ENCODE measurements around the gene ADAM15. TPM values are rescaled to one million over a fixed set of nuclear protein-coding genes. Genes with fewer than 3 reads are reported as not detected.
A peak's percentile ranks its signal among the peaks of the same experiment; 100 is the strongest.

The ADAM15 gene
- total RNA-seq, 1 donor from 2014 or later: 69.0 TPM

DNA sequence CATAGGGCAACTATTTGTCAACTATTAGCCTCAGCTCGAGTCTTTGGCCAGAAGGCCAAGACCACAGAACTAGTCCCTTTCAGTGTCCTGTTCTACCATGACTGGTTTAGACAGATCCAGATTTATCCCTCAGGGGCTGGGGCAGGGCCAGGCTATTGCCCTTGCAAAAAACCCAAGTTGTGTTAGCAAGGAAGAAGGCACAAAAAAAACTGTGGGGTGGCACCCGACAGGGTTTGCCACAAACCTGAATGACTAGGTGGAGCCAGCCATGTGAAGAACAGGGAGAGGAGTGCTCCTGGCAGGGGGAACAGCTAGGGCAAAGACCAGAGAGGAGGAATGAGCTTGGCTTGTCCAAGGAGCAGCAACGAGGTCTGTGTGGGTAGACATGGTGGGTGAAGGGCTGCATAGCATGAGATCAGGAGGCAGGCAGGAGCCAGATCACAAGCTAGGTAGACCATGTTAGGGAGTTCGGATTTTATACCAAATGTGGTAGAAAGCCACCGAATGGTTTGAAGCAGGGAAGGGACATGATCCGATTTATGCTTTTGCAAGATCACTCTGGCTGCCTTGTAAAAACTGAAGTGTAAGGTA, 13.2 kb upstream of the ADAM15 start:
- DNase-seq (ENCODE audit: extremely low spot score, unreplicated experiment): no peak
- H3K27me3 Mint-ChIP-seq: peaks cover 7% of the 10 kb centered on the region

DNA sequence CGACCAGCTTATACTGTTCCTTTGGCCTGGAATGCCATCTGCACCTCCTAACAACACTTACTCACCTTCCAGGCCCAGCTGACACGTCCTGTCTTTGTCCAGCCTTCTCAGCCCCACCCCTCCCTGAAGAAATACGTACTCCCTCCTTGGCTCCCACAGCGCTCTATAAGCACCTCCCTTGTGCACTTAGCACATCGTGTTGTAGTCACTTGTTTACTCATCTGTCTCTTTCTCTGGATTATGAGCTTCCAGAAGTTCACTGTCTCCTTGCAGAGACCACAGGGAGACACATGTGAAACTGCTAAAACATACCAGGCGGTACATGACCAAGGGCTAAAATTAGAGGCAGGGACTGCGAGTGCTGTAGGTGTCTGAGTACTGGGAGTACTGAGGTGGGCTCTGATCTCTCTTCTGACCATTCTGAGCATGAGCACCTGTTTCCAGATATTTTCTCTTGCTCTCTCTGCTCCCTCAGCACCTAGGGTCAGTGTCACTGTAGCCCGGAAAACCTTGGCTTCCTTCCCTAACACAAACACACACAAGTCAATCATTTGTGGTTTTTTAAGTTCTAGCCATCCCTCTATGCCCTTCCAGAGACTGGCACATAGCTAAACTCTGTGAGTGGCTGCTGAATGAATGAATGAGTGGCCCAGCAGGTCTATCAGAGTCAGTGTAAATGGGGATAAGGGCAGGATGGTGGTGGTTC, 12.4 kb upstream of the ADAM15 start:
- Mint-ChIP-seq H3K27me3 (peaks cover 7% of the 10 kb centered on the region), H3K4me3 (no peak overlapping the region), H3K36me3 (no peaks in the 10 kb centered on the region), H3K9me3 (no peaks in the 10 kb centered on the region), H3K4me1 (ENCODE audit: unreplicated experiment) (no peaks in the 10 kb centered on the region), H3K27ac (peak overlapping the region; percentile 44)
- TF ChIP-seq, protein P1, sequence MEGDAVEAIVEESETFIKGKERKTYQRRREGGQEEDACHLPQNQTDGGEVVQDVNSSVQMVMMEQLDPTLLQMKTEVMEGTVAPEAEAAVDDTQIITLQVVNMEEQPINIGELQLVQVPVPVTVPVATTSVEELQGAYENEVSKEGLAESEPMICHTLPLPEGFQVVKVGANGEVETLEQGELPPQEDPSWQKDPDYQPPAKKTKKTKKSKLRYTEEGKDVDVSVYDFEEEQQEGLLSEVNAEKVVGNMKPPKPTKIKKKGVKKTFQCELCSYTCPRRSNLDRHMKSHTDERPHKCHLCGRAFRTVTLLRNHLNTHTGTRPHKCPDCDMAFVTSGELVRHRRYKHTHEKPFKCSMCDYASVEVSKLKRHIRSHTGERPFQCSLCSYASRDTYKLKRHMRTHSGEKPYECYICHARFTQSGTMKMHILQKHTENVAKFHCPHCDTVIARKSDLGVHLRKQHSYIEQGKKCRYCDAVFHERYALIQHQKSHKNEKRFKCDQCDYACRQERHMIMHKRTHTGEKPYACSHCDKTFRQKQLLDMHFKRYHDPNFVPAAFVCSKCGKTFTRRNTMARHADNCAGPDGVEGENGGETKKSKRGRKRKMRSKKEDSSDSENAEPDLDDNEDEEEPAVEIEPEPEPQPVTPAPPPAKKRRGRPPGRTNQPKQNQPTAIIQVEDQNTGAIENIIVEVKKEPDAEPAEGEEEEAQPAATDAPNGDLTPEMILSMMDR (conservative IDR thresholded peaks at IDR 0.05): no peak
- no peak for DNase-seq (ENCODE audit: extremely low spot score, unreplicated experiment)

More for the DNA sequence above, 13.2 kb upstream of the ADAM15 start:
- H3K4me1 Mint-ChIP-seq (ENCODE audit: unreplicated experiment): no peaks in the 10 kb centered on the region
- TF ChIP-seq, protein P1 (conservative IDR thresholded peaks at IDR 0.05): no peak
- no peaks in the 10 kb centered on the region for H3K9me3 Mint-ChIP-seq
- no peak overlapping the region for H3K4me3 Mint-ChIP-seq
- H3K27ac Mint-ChIP-seq: peak overlapping the region; percentile 44
- no peaks in the 10 kb centered on the region for H3K36me3 Mint-ChIP-seq

DNA sequence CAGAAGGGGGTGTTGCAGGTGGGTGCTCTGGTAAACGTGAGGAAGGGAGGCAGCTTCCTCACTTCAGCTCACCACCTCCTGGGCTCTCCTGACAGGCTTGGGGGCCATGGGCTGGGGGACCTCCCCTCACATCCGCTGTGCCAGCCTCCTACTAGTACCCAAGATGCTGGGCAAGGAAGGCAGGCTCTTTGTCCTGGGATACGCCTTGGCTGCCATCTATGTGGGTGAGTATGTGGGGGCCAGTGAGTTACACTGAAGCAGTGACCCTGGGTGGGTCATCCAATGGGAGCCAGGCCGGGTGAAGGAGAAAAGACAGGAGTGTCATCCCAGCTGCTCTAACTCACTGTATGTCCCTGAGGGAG, 11.8 kb upstream of the ADAM15 start:
- no peak for DNase-seq (ENCODE audit: extremely low spot score, unreplicated experiment)
- peaks cover 7% of the 10 kb centered on the region for H3K27me3 Mint-ChIP-seq
- H3K4me3 Mint-ChIP-seq: no peak overlapping the region
- H3K36me3 Mint-ChIP-seq: no peaks in the 10 kb centered on the region
- H3K9me3 Mint-ChIP-seq: no peaks in the 10 kb centered on the region
- no peak overlapping the region for H3K27ac Mint-ChIP-seq
- peaks cover under 1% of the 10 kb centered on the region for H3K4me1 Mint-ChIP-seq (ENCODE audit: unreplicated experiment)
- TF ChIP-seq, protein P1 (conservative IDR thresholded peaks at IDR 0.05): no peak

DNA sequence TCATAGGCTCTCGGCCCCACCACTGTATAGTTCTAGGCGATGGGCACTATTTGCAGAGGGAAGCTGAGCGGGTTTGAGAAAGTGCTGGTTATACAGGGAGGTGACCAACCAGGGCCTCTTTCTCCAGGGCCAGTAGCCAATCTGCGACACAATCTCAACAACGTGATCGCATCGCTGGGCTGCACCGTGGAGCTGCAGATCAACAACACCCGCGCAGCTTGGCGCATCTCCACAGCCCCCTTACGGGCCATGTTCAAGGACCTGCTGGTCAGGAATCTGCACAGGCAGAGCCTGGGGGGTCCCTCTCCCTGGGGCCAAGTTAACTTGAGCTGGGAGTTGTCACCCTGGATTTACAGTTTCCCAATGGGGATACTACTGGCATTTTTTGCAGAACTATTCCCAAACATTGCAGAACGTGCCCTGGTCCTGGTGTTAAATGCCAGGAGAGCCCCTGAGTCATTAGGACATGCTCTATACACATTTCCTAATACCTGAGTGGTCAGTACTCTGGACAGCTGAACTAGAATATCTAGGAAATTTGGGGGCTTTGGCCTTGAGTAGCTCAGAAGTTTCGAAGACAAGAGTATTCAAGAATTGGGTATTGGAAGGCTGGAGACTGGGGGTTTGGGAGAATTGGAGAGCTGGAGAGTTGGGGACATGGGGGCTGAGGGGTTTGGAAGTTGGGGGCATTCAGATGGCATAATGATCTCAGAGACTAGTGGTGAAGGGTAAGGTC, 10.6 kb upstream of the ADAM15 start:
- no peak overlapping the region for H3K27ac Mint-ChIP-seq
- TF ChIP-seq, protein P1 (conservative IDR thresholded peaks at IDR 0.05): no peak
- no peak overlapping the region for H3K4me3 Mint-ChIP-seq
- no peaks in the 10 kb centered on the region for H3K9me3 Mint-ChIP-seq
- DNase-seq (ENCODE audit: extremely low spot score, unreplicated experiment): no peak
- peaks cover 7% of the 10 kb centered on the region for H3K27me3 Mint-ChIP-seq
- H3K4me1 Mint-ChIP-seq (ENCODE audit: unreplicated experiment): peaks cover 11% of the 10 kb centered on the region
- no peaks in the 10 kb centered on the region for H3K36me3 Mint-ChIP-seq

DNA sequence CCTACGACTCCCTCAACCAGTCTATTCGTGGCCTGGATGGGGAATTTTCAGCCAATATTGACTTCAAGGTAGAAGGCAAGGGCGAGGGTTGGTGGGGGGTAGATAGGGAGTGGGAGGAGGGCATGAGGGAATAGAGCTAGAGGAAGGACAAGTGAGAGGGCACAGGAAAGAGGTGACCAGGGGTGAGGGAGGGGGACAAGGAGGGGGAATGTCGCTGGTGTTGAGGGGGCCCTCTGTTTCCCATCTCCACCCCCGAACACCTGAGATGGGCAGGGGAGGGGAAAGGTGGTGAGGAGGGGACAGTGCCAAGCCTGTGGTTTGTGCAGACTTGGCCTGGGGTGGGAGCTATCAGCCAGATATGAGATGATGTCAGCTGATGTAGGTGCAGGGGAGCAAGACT, 8.3 kb upstream of the ADAM15 start:
- H3K4me3 Mint-ChIP-seq: no peak overlapping the region
- no peak overlapping the region for H3K27ac Mint-ChIP-seq
- no peaks in the 10 kb centered on the region for H3K36me3 Mint-ChIP-seq
- H3K27me3 Mint-ChIP-seq: peaks cover 7% of the 10 kb centered on the region
- H3K4me1 Mint-ChIP-seq (ENCODE audit: unreplicated experiment): peaks cover 11% of the 10 kb centered on the region
- H3K9me3 Mint-ChIP-seq: no peaks in the 10 kb centered on the region
- TF ChIP-seq, protein P1 (conservative IDR thresholded peaks at IDR 0.05): no peak
- no peak for DNase-seq (ENCODE audit: extremely low spot score, unreplicated experiment)

All from type B pancreatic cell (in vitro differentiated cells).